SIG-M5 treated with dmso at 0.1 percent for 504 hours (cell line): ENCODE data around the gene CTDSP2.
"Not testable (repeated sequence)": the region's sequence is repeated elsewhere in the genome, so short reads cannot be mapped to it uniquely, and the experiment has no call there.

ENCODE experiments used
- DNase-seq: peaks from one replicate; lab custom pipeline; 2025; ENCODE audit not compliant: unreplicated experiment; lab: John Stamatoyannopoulos, UW

Gene CTDSP2

GRCh38 chr12:57853864-57854556 is 7.5 kb upstream of the CTDSP2 start:
- DNase-seq, result no peak

GRCh38 chr12:57852620-57853500 is 6.3 kb upstream of the CTDSP2 start:
- no peak for DNase-seq

DNA sequence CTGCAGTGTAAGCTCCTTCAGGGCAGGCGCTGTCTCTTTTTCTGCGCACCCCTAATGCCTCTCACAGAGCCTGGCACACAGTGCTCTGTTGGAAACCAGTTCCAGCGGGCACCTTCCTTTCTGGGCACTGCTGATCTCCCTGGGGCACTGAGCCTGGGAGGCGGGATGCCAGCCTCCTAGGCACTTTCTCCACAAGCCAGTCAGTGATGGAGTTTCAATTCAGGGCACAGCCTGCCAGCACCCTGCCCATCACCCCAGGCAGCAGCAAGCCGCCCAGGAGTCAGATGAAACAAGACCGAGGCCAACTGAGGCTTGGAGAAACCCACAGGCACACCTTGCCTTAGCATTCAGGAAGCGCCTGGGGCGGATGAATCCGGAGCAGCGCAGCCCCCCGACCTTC is 5.7 kb upstream of the CTDSP2 start:
- no peak for DNase-seq

GRCh38 chr12:57851552-57851951 is 5.0 kb upstream of the CTDSP2 start:
- no peak for DNase-seq

- no peak for DNase-seq
These were observed 4.4 kb upstream of the CTDSP2 start for GRCh38 chr12:57850854-57851430.

GRCh38 chr12:57849447-57849846 is 2.9 kb upstream of the CTDSP2 start:
- not testable (repeated sequence) for DNase-seq

GRCh38 chr12:57849035-57849434 is 2.5 kb upstream of the CTDSP2 start:
- DNase-seq, result no peak

DNA sequence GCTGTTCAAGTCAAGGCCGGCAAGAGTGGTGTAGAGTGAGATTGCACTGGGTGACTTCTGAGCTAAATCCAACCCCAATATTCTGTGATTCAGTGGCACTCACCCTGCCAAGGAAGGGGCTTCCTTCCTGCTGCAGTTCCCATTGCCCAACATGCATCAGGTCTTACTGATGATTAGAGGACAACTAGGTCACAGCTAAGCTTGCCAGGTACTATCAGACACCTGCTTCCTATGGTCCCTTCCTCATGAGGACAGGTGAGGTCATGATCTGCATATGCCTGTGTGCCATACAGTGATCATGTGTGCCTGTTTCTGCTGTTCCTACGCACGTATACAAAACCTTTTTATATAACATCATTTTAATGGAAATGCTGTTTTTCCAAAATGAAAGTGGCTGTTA is 1.7 kb upstream of the CTDSP2 start:
- DNase-seq, result no peak

- peak; percentile 40 for DNase-seq
These were observed 298 bp downstream of the CTDSP2 start for GRCh38 chr12:57846285-57846576.

DNA sequence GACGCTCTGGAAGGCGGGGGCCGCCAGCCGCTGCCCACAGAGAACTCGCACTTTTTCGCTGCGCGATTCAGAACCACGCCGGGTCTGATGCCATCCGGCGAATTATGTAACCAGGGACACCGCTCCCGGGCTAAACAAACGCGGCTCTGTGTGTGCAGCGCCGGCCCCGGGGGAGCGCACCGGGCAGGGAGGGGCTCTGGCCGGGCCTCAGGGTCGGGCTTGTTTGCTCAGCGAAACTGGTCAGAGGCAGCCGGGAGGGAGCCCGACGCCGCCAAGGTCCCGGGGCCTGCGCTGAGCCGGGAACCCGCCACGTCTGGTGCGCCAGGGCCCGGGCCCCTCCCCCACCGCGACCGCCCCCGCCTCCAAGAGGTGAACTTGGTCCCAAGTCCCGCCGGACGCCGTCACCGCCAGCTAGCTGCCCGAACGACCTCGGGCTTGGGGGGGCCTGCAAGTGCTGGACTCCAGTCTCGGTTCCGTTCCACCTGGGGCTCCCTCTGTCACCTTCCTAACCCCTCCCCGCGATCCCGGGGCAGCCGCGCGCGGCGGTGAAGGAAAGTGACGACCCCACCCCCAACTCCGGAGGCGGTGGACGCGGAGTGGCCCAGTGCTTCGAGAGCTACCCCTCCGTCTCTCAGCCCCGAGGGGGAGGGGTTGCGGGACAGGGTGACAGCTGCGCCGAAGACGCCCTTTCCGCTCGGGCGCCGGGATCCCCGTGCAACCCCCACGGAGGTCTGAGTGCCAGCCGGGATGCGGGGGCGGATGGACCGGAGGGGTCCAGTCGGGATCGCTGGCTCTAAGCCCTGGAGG is 848 bp downstream of the CTDSP2 start:
- peak; percentile 71 for DNase-seq

DNA sequence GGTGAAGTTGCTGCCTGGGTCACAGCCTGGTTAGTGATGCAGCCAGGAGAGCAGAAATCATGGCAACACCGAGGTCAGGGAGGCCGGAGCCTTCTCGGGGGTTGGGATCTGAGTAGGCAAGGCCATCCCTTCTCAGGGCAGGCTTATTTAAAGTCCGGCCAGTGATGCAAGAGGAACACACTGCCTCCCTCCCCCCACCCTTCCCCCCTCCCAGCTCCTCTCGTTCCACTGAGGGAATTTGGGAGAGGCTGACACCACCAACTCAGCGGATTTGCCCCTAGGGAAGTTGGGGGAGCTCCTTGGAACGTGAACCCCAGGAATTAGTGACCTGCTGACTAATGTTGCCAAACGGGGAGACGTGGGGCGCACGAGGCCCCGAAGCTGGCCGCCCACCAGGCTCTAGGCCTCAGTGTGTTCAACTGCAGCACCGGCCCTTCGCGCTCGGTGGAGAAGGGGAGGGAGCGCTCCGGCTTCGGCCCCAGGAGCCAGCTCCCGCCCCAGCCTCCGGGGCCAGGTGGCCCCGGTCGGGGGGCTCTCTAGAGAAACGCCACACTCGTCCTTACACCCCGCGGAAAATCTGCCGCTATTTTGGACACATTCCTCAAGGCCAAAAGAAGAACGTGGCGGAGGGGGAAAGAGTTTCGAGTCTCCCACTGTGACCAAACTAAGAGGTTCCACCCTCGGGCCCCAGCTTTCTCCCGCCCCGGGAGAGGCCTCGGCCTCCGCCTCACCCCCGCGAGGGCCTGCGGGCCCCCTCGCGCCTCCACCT is 1.6 kb downstream of the CTDSP2 start:
- DNase-seq, result peak; percentile 71

DNA sequence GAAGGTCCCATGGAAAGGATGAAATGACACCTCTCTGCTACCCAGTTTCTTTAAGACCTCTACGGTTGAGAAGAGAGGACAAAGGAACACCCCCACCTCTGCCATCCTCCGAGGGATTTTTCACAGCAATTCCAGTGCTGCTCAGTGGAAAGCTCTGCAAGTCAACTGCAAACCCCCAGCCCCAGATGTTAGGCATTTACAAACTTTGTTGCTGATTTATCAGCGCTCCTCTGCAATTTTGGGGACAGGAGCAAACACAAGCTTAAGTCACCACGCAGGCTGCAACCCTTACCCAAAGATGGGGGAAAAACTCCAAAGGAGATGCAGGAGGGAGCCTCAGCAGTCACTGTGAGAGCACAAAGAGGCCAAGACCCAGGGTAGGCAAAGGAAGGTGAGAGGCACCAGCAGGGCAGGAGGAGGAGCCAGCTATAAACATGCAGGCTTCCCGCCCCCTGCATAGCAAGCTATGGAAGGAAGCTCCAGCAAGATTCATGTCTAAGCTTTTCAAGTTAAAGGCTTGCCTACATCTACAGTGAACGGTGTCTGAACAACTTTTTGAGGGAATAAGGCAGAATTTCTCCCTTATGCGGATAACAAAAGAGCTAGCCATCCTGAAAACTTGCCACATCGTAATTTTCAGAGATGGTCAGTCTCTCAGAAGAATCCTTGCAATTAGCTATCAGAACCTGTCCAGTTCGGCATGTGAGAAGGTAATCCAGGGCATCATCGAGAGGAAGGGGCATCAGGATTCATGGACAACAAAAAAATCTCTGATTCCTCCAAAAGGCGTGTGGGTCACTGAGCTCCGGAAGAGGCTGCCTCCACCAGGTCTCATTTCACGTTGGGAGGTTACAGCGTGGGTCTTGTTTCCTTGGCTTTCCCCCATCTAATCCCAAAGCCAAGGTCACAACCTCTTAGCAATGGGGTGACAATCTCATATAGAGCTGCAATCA is 3.9 kb downstream of the CTDSP2 start:
- no peak for DNase-seq

GRCh38 chr12:57841445-57841844 is 5.1 kb downstream of the CTDSP2 start:
- DNase-seq, result no peak

DNA sequence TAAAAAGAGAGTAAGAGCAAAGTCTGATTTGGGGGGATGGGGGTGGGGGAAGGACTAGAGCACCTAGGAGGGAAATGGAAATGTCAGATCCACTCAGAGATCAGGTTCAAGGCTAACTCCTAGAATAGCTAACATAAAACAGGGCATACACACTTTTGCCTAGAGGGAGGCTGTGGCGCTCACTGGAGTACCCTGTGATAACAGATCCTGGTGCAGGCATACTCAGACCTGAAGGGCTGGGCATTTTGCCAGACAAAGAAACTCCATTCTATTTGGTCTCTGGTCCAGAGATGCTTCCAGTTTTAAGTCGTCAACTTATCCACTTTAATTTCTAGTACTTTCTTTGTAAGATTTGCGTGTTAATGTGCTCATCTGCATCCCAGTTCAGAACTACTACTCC is 5.8 kb downstream of the CTDSP2 start:
- DNase-seq, result no peak

GRCh38 chr12:57839996-57840395 is 6.5 kb downstream of the CTDSP2 start:
- DNase-seq, result no peak

GRCh38 chr12:57838594-57839302 is 7.8 kb downstream of the CTDSP2 start:
- no peak for DNase-seq

- DNase-seq, result peak; percentile 48
These were observed 8.5 kb downstream of the CTDSP2 start for GRCh38 chr12:57837864-57838562.
